Medulla oblongata (tissue), 1 donor: ENCODE measurements around the gene USP10.

Experiments used
- DNase-seq: peaks from one replicate; pipeline ENCODE4 v3.0.0-alpha.2; 2015; ENCODE audit errors: extremely low spot score

Gene USP10

DNA sequence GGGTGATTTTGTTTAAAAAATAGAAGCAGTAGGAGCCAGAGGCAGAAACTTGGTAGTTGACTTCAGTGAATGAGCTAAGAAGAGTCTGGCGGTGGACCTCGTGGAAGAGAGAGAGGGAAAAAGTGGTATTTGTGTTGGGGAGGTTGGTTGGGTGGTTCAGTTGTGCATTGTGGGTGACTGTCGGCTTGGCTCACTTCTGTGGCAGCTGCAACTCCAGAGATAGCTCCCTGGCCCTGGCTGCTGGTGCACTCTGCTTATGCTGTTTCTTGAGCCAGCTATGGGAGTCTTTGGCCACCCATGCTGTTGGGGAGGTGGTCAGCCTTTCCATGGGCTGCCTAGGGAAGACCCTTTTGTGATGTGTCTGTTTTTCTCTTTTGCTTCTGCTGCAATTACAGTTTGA lies 69.6 kb downstream of the USP10 start:
- DNase-seq, result no peak

DNA sequence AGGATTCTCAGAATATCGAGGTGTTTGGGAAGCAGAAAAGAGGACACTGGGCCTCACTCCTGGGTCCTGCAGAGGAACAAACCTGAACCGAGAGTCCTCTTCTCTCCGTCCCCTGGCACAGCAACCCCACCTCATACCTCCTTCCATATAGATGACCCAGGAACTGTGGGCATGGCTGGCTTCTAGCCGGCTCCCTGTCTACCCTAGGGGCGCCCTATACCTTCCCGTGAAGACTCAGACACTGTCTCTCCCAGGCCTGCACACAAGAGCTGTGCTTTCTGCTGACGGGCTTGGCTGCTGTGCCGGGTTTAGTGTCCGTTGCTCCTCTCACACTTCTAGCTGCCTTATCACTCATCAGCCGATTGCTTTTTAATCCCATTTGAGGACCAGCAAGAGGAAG lies 73.5 kb downstream of the USP10 start:
- no peak for DNase-seq

DNA sequence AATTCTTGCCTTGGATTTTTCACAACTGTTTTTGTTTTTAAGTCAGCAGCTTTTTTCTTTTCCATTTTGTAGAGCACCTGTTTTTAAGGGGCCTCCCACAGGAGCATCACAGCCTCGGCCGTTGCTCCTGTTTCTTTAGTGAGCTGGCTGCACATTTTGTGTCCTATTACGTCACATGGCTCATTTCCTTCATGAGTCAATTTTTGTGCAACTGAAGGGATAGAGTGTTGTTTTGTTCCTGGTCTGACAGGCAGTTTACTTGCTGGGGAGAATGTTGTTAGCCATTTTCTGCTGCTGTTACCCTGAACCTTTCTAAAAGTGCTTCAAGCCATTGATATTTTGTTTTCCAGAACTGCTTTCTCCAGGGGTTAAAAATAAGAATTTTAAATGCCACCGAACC lies 75.0 kb downstream of the USP10 start:
- no peak for DNase-seq

DNA sequence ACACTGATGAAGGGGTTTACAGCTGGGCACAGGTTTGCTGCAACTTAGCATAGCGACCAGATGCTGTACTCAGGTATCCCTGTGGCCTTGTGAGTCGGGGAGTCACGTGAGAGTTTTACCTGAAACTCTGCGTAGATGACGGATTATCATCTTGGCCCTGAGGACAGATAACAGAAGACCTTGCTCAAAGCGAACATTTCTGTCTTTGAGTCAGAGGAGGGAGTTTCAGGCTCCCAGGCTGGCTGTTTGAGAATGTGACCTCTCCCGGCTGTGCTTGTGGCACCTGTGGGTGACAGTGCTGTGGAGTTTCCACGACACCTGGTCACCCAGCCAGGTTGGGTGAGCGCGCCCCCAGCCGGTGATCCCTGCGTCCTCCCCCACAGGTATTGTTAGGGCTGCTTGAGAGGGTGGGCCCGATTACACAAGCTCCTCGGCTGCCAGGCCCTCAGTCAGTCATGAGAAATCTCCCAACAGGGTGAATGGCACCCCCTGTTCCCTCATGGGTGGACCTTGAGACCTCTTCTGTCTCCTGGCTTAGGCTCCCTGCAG lies 75.5 kb downstream of the USP10 start:
- DNase-seq, result no peak

DNA sequence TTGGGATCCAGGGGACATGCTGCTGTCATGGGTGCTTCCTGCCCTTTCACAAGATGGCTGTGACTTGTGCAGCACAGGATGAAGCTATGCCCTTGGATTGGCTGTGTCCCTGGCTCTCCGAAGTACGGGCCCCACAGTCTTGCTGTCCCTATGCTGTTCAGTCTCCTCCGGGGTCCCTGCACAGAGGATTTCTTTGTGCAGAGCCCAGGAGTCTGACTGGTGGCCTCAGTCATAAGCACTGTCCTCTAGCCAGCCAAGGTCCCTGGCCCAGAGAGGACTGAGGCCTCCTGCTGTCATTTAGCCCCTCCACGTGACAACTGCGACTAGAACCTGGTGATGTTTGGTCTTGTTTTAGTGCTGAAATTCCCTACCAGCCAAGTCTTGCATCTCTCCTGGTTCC lies 77.6 kb downstream of the USP10 start:
- DNase-seq, result peak; percentile 40

DNA sequence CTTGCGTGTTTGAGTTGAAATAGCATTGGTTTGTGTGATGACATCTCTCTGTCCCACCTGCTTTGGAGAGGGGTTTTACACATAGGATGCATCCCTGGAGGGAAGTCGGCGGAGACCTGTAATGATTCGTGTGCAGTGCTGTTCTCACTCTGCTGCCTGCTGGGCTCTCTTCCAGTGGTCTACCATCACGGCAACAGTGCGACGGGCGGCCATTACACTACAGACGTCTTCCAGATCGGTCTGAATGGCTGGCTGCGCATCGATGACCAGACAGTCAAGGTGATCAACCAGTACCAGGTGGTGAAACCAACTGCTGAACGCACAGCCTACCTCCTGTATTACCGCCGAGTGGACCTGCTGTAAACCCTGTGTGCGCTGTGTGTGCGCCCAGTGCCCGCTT lies 78.9 kb downstream of the USP10 start:
- no peak for DNase-seq

DNA sequence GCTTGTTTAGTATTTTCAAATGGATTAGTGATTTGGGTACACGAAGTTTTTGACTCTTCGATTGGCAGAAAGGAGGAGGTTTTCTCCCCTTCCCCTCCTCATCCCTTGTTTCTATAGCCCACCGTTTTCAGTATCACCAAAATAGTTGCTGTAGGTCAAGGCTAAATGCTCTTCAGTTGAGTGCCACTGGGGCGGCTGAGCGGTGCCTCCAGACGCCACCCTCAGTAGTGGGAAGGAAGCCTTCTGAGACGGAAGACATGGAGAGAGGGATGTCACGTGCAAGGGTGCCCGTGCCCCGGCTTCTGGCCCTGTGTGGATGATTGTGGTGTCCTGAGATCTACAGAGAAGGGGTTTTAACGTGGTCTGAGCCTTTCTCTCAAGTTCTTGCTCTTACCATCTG lies 80.3 kb downstream of the USP10 start:
- no peak for DNase-seq

DNA sequence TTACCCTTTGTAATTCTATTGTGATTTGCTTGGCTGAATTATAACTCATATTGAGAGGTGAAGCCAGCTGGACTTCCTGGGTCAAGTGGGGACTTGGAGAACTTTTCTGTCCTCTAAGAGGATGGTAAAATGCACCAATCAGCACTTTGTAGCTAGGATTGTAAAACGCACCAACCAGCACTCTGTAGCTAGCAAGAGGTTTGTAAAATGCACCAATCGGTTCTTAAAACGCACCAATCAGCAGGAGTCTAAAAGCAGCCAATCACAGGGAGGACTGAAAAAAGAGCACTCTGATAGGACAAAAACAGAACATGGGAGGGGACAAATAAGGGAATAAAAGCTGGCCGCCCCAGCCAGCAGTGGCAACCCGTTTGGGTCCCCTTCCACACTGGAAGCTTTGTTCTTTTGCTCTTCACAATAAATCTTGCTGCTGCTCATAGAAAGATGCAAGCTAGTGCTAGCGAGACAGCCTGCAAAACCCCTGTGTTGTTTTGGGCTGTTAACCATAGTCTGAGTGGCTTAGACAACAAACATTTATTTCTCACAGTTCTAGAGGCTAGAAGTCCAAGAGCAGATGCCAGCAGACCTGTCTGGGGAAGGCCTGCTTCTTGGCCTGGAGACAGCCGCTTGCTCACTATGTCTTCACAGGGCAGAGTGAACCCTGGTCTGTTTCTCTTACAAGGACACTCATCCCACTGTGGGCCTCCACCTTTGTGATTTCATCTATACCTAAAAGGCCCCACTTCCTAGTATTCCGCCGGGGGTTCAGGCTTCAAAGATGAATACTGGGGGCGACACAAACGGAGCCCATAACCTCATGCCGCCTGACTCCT lies 81.0 kb downstream of the USP10 start:
- peak; percentile 20 for DNase-seq

DNA sequence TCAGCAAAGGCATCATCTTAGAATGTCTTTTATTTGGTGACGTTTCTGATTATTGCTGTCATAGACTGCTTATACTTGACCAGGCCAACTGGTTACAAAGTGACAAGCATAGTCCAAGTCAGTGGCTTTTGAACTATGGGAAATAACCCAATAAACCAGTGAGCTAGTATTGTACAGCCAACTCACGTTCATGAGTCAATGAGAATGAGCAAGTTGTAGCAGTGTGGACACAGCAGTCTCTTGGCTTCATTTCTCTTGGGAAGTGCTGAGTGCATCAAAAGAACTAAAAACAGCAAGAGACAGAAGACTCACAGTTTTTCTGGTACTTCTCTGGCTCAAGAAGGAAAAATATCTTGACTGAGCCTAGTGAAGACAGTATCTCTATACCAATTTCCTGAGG lies 83.0 kb downstream of the USP10 start:
- peak; percentile 44 for DNase-seq

DNA sequence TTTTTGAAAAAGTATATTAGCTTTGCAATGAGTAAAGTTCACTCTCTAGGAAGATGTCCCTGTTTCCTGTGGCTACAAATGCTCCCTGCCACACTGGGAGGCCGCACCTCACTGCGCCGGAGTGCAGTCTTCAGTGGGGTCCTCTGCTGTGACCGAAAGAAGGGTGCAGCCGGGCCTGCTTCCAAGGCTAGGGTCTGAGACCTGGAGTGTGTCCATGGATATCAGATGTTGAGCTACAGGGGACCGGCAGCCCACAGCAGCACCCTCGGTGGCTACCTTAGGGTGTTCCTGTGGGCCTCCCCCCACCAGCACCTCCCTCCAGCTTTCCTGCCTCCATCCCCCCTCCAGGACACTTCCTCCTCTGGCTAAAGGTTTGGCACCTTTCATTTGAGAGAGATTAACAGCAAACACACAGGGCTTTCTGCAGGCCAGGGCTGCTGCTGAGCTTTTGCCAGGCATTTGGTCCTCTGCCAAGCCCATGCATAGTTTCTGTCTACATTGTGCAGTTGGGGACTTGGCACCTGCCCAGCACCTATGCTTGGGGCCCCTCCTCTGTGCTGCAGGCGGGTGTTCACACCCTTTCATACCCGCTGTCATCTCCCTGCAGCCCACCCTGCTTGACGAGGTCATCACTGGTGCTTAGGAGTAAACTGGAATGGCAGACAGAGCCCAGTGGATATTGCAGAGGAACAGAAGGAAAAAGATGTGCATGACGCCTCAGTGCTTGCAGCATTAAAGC lies 86.2 kb downstream of the USP10 start:
- DNase-seq, result no peak

DNA sequence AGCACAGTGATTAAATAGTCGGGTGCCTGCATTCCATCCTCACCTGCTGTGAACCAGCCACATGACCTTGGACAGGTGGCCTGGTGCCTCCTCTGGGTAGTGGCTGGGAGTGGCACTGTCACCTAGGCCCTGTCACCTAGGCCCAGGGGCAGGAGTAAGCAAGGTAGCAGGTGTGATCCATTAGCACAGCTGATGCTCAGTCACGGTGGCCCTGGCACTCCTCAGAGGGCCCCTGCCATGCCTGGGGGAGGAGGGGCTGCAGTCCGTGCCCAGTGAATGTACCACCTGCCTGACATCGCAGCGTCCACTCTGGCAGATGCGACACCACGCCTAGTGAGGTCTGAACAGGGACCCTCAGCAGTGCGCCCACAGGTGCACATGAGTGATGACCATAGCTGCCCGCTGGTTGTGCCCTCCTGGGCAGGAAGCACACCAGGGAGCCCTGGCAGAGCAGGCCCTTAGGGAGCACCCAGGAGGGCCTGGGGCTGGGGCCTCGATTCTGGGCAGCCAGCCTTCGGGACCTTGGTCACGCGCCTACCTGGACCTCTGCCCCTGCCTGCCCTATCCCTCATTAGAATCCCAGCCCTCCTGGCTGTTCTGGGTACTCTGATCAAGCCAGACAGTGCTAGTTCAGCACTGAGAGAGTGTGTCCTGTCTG lies 86.9 kb downstream of the USP10 start:
- no peak for DNase-seq

DNA sequence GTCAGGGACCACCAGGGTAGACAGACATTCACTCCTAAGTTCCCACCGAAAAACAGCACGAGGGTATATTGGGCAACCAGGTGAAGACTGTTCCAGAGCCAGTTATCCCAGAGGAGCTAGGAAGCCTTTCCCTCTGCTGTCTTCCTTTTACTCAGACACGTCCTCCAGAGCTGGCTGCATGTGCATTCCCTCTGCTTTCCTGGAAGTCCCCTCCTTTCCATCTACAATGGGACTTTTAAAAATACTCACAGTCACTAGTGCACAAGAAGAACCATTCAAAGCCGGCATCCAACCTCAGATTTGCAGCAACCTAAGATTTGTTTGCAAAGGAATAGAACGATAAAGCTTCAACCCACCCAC lies 87.4 kb downstream of the USP10 start:
- DNase-seq, result no peak

DNA sequence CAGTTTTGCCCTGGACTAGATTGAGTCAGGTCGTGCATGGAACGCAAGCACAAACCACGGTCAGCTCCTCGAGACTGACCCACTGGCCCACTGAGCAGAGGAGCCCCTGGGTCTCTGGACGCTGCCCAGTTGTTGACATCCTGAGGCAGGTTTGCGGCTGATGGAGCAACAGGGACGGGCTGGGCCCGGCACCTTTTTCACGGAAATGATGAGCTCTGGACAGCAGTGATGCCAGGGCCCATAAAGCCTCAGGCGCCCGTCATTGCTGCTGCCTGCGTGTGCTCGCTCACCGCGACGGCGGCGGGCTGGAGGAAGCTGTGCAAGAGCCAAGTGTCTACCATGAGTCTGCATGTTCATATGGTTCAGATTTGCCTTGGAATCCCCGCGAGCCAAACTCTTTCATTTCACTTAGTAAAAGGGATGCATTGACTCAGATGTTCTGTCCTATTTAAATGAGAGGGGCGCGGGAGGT lies 89.2 kb downstream of the USP10 start:
- DNase-seq, result no peak

DNA sequence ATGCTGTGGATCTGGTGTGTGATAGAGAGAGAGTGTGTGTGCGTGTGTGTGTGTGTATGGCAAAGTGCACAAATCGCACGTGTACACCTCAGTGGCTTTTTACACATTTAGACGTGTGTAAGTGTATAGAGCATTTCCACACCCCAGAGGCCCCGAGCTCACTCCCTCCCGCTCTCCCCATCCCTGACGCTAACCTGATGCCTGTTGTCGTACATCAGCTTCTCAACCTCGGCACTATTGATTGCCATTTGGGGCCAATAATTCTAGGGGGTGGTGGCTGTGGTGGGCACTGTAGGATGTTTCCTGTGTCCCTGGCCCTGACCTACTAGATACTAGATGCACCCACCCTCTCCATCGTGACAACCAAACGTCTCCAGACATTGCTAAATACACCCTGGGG lies 89.6 kb downstream of the USP10 start:
- no peak for DNase-seq

DNA sequence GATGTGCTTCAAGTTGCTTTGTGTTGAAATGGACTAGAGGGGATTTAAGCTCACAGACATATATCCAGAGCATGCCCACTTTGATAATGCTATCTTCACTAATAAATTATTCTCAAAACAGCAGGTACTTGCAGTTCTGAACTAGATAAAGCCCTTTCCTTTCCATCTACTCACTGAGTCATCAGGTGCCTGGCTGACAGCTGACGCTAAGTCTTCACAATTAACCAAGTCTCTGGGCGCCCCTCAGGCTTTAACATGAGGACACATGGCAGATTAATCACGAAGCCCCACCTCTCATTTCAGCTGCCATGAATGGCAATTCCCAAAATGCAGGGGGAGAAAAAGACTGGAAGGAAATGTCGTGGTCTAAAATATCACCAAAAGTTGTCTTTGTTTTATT lies 90.5 kb downstream of the USP10 start:
- DNase-seq, result no peak

DNA sequence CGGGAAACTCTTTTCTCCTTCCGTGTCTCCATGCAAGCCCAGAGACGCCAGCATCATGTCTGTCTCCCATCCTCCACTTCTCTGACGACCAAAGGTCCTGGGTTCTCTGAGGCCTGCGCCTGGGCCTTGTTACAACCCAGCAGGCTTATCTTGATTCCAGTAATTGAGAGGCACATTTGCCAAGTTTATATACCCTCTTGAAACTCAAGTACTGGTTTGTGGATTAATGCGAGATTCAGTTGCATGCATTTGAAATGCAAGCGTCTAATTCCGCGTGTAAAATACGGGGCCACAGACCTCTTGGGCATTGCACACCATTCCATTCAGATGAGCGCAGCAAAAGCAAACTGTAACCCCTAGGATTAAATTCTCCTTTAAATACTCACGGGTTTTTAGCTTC lies 91.3 kb downstream of the USP10 start:
- no peak for DNase-seq

DNA sequence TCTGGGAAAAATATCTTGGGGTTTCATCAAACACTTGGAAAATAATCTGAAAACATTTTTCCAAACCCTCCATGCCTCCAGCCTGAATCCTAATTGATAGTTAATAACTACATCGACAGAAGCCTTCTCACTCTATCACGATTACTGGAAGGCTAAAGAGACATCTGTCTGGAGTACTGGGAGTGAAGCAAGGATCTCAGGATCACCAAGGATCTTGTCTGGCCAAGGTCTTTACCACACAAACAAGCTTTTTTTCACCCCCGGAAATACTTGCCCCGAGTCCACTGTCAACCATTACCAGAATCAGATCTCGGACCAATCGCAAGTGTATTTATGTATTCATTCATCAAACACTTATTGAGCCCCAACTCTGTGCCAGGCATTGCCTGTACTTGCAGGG lies 91.7 kb downstream of the USP10 start:
- no peak for DNase-seq

DNA sequence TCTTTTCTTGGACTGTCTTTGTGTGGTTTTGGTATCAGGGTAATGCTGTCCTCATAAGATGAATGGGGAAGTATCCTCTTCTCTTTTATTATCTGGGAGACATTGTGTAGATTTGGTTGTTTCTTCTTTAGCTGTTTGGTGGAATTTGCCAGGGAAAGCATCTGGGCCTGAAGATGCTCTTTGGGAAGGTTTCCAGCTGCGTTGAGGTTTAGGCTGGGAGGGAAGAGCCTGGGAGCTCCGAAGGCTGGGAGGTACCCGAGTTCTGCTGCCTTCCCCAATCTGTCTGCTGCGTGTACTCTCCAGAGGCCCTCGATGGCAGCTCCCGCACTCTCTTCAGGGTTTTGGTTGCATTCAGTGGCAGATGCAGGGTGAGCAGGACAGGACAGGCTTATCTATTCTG lies 94.4 kb downstream of the USP10 start:
- DNase-seq, result no peak

DNA sequence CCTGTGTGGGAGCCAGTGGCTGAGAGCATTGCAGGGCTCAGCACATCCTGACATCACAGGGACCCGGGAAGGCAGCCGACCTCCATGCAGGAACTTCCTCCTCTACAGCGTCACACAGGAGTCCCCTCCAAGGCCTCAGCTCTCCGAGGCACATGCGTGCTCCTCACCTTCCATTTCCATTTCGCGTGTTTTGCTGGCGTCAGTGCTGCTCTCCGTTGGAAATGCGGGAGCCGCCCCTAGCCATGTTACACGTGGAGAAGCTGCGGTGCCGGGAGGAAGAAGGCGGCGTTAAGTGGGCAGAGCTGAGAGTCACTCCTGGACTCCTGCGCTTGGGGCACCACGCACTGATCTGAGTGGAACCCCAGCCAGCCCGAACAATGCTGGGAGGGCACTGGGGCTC lies 94.8 kb downstream of the USP10 start:
- DNase-seq, result no peak

DNA sequence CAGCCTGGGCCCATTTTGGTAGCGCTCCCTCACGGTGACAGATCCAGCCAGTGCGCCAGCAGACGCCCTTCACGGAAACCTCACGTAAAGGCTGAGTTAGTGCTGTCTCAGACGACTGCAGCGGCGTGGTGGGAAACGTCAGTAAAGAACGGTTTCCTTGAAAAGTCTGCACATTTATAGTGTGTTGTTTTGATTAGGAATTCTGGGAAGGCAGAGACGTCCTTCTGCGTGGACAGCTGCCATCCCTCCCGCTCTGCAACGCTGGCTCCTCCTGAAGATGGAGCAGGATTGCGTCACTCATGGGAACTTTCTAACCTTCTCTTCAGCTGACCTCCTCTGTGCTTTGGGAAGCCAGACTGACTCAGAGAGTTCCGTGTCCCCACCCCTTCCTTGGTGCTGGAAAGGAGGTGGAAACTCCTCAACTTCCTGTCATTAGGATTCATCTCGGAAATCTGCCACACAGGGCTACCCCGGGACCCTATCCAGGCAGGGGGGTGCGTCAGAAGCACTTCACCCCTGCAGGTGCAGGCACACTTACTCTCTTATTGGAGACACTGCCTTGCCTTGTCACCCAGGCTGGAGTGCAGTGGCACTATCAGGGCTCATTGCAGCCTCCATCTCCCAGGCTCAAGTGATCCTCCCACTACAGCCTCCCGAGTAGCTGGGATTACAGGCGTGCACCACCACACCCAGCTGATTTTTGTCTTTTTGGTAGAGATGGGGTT lies 95.7 kb downstream of the USP10 start:
- no peak for DNase-seq

DNA sequence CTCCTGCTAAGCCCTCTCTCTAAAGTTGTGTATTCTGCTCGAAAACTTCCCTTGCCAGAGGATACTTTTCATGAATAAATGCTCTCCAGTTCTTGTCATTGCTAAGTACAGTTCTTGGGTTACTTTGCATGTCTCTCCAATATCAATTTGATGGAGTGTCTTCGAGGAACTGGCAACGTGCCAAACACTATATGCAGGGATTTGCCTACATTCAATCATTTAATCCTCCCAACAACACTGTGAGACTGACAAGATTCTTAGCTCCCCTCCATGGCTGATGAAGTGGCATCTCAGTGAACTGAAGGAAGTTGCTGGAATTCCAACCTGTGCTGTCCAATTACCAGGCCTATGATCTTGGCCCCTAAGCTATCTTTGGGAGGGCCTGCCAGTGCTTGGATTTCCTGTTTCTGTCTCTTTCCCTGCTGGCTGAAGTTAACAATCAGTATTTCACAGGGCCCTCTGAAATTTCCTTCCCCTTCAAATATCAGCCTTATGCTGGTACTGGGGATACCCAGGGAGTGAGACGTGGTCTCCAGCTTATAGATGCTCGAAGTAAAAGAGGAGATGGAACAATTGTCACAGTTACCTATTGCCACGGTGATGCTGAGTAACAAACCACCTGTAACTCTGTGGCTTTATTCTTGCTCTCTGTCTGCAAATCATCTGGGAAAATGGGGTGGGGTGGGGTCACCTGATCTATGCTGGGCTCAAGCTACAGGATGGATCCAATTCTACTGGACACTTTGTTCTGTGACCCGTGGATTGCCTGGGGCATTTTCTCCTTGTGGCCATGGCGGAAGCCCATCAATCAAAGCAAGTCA lies 100.6 kb downstream of the USP10 start:
- DNase-seq, result no peak
